HepG2 (cell line): ENCODE measurements around the gene OR6S1. TPM values are rescaled to one million over a fixed set of nuclear protein-coding genes. Genes with fewer than 3 reads are reported as not detected.

Experiments
- ATF4 ChIP-seq, 2 experiments: fragments of 450-650 bp in 1 of 2; sonication (generic) in 1 of 2; formaldehyde crosslinking; IDR thresholded peaks; 2 replicates each; pipeline versions ENCODE4 v1.5.0 to v1.8.0; 2020 to 2022; ENCODE audit warnings: mild to moderate bottlenecking in 1 of 2, missing genetic modification reagents in 1 of 2
- ATF7-NPFF ChIP-seq: sonication (generic); formaldehyde crosslinking; IDR thresholded peaks from 2 replicates; pipeline ENCODE4 v1.8.1; 2023; ENCODE audit warnings: mild to moderate bottlenecking, low read depth, missing genetic modification reagents, moderate library complexity
- CCDC6 ChIP-seq: sonication (generic); formaldehyde crosslinking; IDR thresholded peaks from 2 replicates; pipeline ENCODE4 v1.8.1; 2022; ENCODE audit warnings: mild to moderate bottlenecking, missing genetic modification reagents, moderate library complexity
- CEBPG ChIP-seq: IDR thresholded peaks from 2 replicates; pipeline ENCODE4 v1.6.1; 2016
- FOSL2 ChIP-seq: sonication (generic); formaldehyde crosslinking; IDR thresholded peaks from 2 replicates; pipeline ENCODE4 v1.4.0; 2020; ENCODE audit warnings: missing genetic modification reagents
- IRF2 ChIP-seq: IDR thresholded peaks from 2 replicates; pipeline ENCODE4 v1.6.1; 2018; ENCODE audit warnings: missing genetic modification reagents, missing compliant biosample characterization
- JARID2 ChIP-seq: sonication (generic); formaldehyde crosslinking; IDR thresholded peaks from 2 replicates; pipeline ENCODE4 v1.8.1; 2023; ENCODE audit warnings: missing genetic modification reagents, inconsistent platforms; ENCODE audit not compliant: insufficient replicate concordance
- MED1 ChIP-seq: sonication (generic); formaldehyde crosslinking; IDR thresholded peaks from 2 replicates; pipeline ENCODE4 v1.4.0; 2020; ENCODE audit warnings: missing genetic modification reagents
- NCOA2 ChIP-seq: sonication (generic); formaldehyde crosslinking; IDR thresholded peaks from 2 replicates; pipeline ENCODE4 v1.8.0; 2022; ENCODE audit warnings: inconsistent platforms
- PAF1 ChIP-seq: IDR thresholded peaks from 2 replicates; pipeline ENCODE4 v1.6.1; 2016; ENCODE audit warnings: missing genetic modification reagents, missing compliant biosample characterization
- PHF8 ChIP-seq: sonication (generic); formaldehyde crosslinking; IDR thresholded peaks from 2 replicates; pipeline ENCODE4 v1.5.0; 2020; ENCODE audit warnings: missing genetic modification reagents
- PITX1 ChIP-seq: sonication (generic); formaldehyde crosslinking; IDR thresholded peaks from 2 replicates; pipeline ENCODE4 v1.5.1; 2020; ENCODE audit warnings: mild to moderate bottlenecking, missing genetic modification reagents
- RBFOX2 ChIP-seq: fragments of 200-400 bp; formaldehyde crosslinking; IDR thresholded peaks from 2 replicates; pipeline ENCODE4 v1.6.1; 2017; ENCODE audit warnings: low read depth, mild to moderate bottlenecking, low read length
- RBM39 ChIP-seq: fragments of 200-400 bp; formaldehyde crosslinking; IDR thresholded peaks from one replicate; pipeline ENCODE4 v1.6.1; 2018; ENCODE audit warnings: antibody characterized with exemption, mild to moderate bottlenecking, low read depth, low read length; ENCODE audit not compliant: poor library complexity, severe bottlenecking
- RFXAP ChIP-seq: sonication (generic); formaldehyde crosslinking; IDR thresholded peaks from 2 replicates; pipeline ENCODE4 v1.4.0; 2020; ENCODE audit warnings: missing genetic modification reagents, borderline replicate concordance
- SMC3 ChIP-seq: IDR thresholded peaks from 2 replicates; pipeline ENCODE4 v1.6.1; 2011; ENCODE audit warnings: low read length, improper control_type of control experiment
- SOX5 ChIP-seq: IDR thresholded peaks from 2 replicates; pipeline ENCODE4 v1.6.1; 2016; ENCODE audit warnings: borderline replicate concordance
- ZKSCAN8 ChIP-seq: IDR thresholded peaks from 2 replicates; pipeline ENCODE4 v1.6.1; 2016; ENCODE audit warnings: borderline replicate concordance, missing genetic modification reagents, missing compliant biosample characterization
- ZNF574 ChIP-seq: sonication (generic); formaldehyde crosslinking; IDR thresholded peaks from 2 replicates; pipeline ENCODE4 v1.4.0; 2020; ENCODE audit warnings: missing genetic modification reagents
- ZNF652 ChIP-seq: IDR thresholded peaks from 2 replicates; pipeline ENCODE4 v1.6.1; 2016; ENCODE audit warnings: low read depth, borderline replicate concordance
- ZNF710 ChIP-seq: sonication (generic); formaldehyde crosslinking; IDR thresholded peaks from 2 replicates; pipeline ENCODE4 v1.5.0; 2020; ENCODE audit warnings: mild to moderate bottlenecking, missing genetic modification reagents, borderline replicate concordance
- polyA plus RNA-seq, 8 experiments: library from polyadenylated mRNA; depleted of rRNA in 3 of 8; stranded (reverse) in 7 of 8; unstranded in 1 of 8; fragments of >200 nt; fragmentation: Illumina TruSeq in 4 of 8; extraction: Trizol in 4 of 8; gene quantifications; 2 replicates each; pipeline versions ENCODE4 v1.2.1 to v1.2.3, GENCODE V29; 2011 to 2016; ENCODE audit warnings: low read depth in 4 of 8, missing spikeins in 1 of 8, mixed read lengths in 1 of 8; ENCODE audit not compliant: insufficient read depth in 1 of 8
- total RNA-seq, 5 experiments: library from RNA; depleted of rRNA; stranded (reverse); fragments of >200 nt; fragmentation: Illumina TruSeq; extraction: Trizol; gene quantifications; 2 replicates each; pipeline ENCODE4 v1.2.3, GENCODE V29; 2016; ENCODE audit warnings: low read depth in 1 of 5
- TF ChIP-seq, protein P1 (sequence below): sonication (generic); formaldehyde crosslinking; IDR thresholded peaks from 2 replicates; pipeline ENCODE4 v1.5.1; 2020; ENCODE audit warnings: mild to moderate bottlenecking, moderate library complexity, missing genetic modification reagents

The OR6S1 gene
- total and polyA plus RNA-seq, 2 of the 13 experiments (the other 11 are each of a cell fraction or from before 2014, with no cell fraction given): 0.09 TPM; not detected in 1

GRCh38 chr14:20690848-20691640 lies 49.6 kb upstream of the OR6S1 start (continued):
- TF ChIP-seq ATF7-NPFF (CRISPR knock-in tag): 0 out of 2 replicates have a peak, but pooled peaks have one; percentile 27
- TF ChIP-seq IRF2 (CRISPR knock-in tag): peak; percentile 64; the same call in 1 of the 2 replicates
- TF ChIP-seq RBM39: no peak
- TF ChIP-seq ZKSCAN8 (CRISPR knock-in tag): 0 out of 2 replicates have a peak, but pooled peaks have one; percentile 19
- TF ChIP-seq CCDC6 (CRISPR knock-in tag): peak; percentile 48; the same call in 1 of the 2 replicates
- TF ChIP-seq PHF8 (CRISPR knock-in tag): peak; percentile 31; the same call in 1 of the 2 replicates
- peak; percentile 25 for TF ChIP-seq JARID2
- TF ChIP-seq SOX5 (CRISPR knock-in tag): 0 out of 2 replicates have a peak, but pooled peaks have one; percentile 43
- TF ChIP-seq CEBPG: peak; percentile 8; the same call in 1 of the 2 replicates
- TF ChIP-seq RFXAP (CRISPR knock-in tag): no peak
- TF ChIP-seq ZNF652: peak; percentile 17; the same call in 1 of the 2 replicates
- 0 out of 2 replicates have a peak, but pooled peaks have one; percentile 21 for TF ChIP-seq FOSL2
- TF ChIP-seq ZNF710 (CRISPR knock-in tag): 0 out of 2 replicates have a peak, but pooled peaks have one; percentile 42
- peak; percentile 56; the same call in 1 of the 2 replicates for TF ChIP-seq MED1
- TF ChIP-seq PAF1 (CRISPR knock-in tag): peak; percentile 64; the same call in 1 of the 2 replicates
- peak; percentile 94 for TF ChIP-seq SMC3
- TF ChIP-seq PITX1: peak; percentile 29; the same call in 1 of the 2 replicates
- TF ChIP-seq RBFOX2: peak; percentile 71
- peak; percentile 27; the same call in 1 of the 2 replicates for TF ChIP-seq NCOA2 (CRISPR knock-in tag)
- TF ChIP-seq, protein P1, sequence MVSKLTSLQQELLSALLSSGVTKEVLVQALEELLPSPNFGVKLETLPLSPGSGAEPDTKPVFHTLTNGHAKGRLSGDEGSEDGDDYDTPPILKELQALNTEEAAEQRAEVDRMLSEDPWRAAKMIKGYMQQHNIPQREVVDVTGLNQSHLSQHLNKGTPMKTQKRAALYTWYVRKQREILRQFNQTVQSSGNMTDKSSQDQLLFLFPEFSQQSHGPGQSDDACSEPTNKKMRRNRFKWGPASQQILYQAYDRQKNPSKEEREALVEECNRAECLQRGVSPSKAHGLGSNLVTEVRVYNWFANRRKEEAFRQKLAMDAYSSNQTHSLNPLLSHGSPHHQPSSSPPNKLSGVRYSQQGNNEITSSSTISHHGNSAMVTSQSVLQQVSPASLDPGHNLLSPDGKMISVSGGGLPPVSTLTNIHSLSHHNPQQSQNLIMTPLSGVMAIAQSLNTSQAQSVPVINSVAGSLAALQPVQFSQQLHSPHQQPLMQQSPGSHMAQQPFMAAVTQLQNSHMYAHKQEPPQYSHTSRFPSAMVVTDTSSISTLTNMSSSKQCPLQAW (CRISPR knock-in tag): 0 out of 2 replicates have a peak, but pooled peaks have one; percentile 51
- peak; percentile 85 for TF ChIP-seq ZNF574 (CRISPR knock-in tag)
- TF ChIP-seq ATF4 (CRISPR knock-in tag; IDR thresholded peaks at IDR 0.05): peak in 1 of 2 experiments; percentile 52; a peak in 1 of 4 replicates
